HFFc6 (cell line): ENCODE results near the gene MORC1. TPM values are rescaled to one million over a fixed set of nuclear protein-coding genes. Genes with fewer than 3 reads are reported as not detected.

ENCODE experiments used
- DNase-seq: peaks from one replicate; pipeline ENCODE4 v3.0.0-alpha.2; 2018
- H3K27ac Mint-ChIP-seq: 2 replicates; pipeline ENCODE4 v1.8.0; 2020; ENCODE audit warnings: mild to moderate bottlenecking, mixed read lengths
- H3K27me3 Mint-ChIP-seq: 2 replicates; pipeline ENCODE4 v1.8.0; 2021; ENCODE audit warnings: mild to moderate bottlenecking, moderate library complexity, mixed read lengths; ENCODE audit not compliant: insufficient read depth
- H3K36me3 Mint-ChIP-seq: 2 replicates; pipeline ENCODE4 v1.8.0; 2021; ENCODE audit warnings: low read depth, mixed read lengths
- H3K4me1 Mint-ChIP-seq: 2 replicates; pipeline ENCODE4 v1.8.0; 2020; ENCODE audit warnings: low read depth, mixed read lengths
- H3K4me3 Mint-ChIP-seq: 2 replicates; pipeline ENCODE4 v1.8.0; 2020; ENCODE audit warnings: mild to moderate bottlenecking, moderate library complexity, mixed read lengths
- H3K9me3 Mint-ChIP-seq: 2 replicates; pipeline ENCODE4 v1.8.0; 2020; ENCODE audit warnings: mild to moderate bottlenecking, mixed read lengths
- total RNA-seq, 6 experiments: library from RNA; stranded (reverse); fragmentation: NEBNext Ultra II Directional; extraction: Animal tissue kit (Norgen Biotek cat#: 25700); gene quantifications; 2 replicates in 1 of 6; 3 replicates in 5 of 6; pipeline ENCODE4 v1.2.3, GENCODE V29; 2021
- TF ChIP-seq, protein P1 (sequence below): fragments of 200-600 bp; sonication (generic); IDR thresholded peaks from 2 replicates; pipeline ENCODE4 v1.5.0; 2021; ENCODE audit warnings: antibody characterized with exemption, mild to moderate bottlenecking

MORC1 gene
- total RNA-seq, 6 experiments from 2014 or later, result not detected

DNA sequence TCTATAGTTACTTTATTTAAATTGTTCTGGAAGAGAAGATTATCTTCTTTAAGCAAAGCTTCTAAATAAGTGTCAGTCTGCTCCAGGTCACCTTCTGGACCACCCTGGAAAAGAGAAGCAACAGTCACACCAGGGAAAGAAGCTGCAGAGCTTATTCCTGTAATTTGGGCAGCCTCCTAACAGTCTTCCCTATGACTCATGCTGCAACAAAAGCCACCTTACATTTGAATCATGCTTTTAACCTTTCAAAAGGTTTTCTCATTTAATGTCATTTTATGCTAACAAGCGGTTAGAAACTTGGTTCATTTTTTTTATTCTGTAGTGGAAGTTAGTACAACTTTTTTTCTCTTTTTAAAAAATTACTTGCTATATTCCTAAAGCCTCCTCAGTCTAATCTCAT lies 158.9 kb downstream of the MORC1 start:
- Mint-ChIP-seq H3K4me3 (no peak overlapping the region), H3K4me1 (no peaks in the 10 kb centered on the region)

DNA sequence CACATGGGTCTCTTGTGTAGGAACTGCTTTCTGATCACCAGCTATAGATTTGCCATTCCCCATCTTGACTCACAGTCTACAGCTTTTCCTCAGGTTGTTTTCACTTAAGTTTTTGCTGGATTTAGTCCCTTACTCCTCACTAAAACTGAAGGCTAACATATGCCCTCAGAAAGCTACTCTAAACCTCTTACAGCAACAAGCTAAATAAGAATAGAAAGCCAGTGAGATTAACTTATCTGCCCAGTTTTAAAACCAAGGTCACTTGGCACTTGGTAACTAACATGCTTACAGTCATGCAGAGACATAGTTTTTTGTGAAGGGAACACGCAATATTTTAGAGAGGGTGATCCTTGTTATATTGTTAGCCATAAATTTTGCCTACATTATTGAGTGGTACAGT lies 164.2 kb downstream of the MORC1 start, which contains the start of gene GUCA1C:
TSS of gene GUCA1C (minus strand) at position 180 of the 400 bp plus-strand sequence. CDS start at position 63, 117 bp downstream.
- H3K9me3 Mint-ChIP-seq, result no peaks in the 10 kb centered on the region
- no peak within 1 kb of the TSS for H3K4me3 Mint-ChIP-seq
- TF ChIP-seq, protein P1, sequence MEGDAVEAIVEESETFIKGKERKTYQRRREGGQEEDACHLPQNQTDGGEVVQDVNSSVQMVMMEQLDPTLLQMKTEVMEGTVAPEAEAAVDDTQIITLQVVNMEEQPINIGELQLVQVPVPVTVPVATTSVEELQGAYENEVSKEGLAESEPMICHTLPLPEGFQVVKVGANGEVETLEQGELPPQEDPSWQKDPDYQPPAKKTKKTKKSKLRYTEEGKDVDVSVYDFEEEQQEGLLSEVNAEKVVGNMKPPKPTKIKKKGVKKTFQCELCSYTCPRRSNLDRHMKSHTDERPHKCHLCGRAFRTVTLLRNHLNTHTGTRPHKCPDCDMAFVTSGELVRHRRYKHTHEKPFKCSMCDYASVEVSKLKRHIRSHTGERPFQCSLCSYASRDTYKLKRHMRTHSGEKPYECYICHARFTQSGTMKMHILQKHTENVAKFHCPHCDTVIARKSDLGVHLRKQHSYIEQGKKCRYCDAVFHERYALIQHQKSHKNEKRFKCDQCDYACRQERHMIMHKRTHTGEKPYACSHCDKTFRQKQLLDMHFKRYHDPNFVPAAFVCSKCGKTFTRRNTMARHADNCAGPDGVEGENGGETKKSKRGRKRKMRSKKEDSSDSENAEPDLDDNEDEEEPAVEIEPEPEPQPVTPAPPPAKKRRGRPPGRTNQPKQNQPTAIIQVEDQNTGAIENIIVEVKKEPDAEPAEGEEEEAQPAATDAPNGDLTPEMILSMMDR, result no peak
- H3K4me1 Mint-ChIP-seq, result no peaks in the 10 kb centered on the region
- H3K36me3 Mint-ChIP-seq, result no peaks in the 10 kb centered on the region
- no peaks in the 10 kb centered on the region; the same call in 1 of the 2 replicates for H3K27me3 Mint-ChIP-seq
- no peak within 1 kb of the TSS for H3K27ac Mint-ChIP-seq
- DNase-seq, result no peak

More for the DNA sequence above, 158.9 kb downstream of the MORC1 start:
- no peaks in the 10 kb centered on the region for H3K27me3 Mint-ChIP-seq
- no peaks in the 10 kb centered on the region for H3K36me3 Mint-ChIP-seq
- TF ChIP-seq, protein P1, result no peak
- peaks cover 4% of the 10 kb centered on the region; the same call in 1 of the 2 replicates for H3K9me3 Mint-ChIP-seq
- no peak for DNase-seq
- no peak overlapping the region for H3K27ac Mint-ChIP-seq

DNA sequence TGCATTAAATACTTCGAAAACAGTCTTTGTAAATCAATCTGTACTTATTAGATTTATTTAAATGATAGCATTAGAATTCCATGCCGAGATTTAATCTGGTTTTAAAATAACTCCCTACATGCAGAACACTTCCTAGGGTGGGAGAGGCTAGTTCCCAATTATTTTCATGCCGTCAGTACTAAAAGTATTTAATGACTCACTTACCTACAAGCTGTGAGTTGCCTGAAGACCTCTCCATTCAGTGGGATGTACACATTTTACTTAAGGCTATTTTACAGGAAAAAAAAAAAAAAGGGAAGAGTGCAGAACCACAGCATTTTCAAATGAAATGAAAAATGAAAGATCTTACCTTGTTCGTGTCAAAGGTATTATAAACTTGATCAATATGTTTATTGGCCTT lies 164.7 kb downstream of the MORC1 start:
- no peak overlapping the region for H3K4me3 Mint-ChIP-seq
- H3K27ac Mint-ChIP-seq, result no peak overlapping the region
- H3K9me3 Mint-ChIP-seq, result no peaks in the 10 kb centered on the region
- H3K27me3 Mint-ChIP-seq, result no peaks in the 10 kb centered on the region; the same call in 1 of the 2 replicates
- TF ChIP-seq, protein P1, result no peak
- DNase-seq, result no peak
- H3K36me3 Mint-ChIP-seq, result no peaks in the 10 kb centered on the region
- no peaks in the 10 kb centered on the region for H3K4me1 Mint-ChIP-seq

DNA sequence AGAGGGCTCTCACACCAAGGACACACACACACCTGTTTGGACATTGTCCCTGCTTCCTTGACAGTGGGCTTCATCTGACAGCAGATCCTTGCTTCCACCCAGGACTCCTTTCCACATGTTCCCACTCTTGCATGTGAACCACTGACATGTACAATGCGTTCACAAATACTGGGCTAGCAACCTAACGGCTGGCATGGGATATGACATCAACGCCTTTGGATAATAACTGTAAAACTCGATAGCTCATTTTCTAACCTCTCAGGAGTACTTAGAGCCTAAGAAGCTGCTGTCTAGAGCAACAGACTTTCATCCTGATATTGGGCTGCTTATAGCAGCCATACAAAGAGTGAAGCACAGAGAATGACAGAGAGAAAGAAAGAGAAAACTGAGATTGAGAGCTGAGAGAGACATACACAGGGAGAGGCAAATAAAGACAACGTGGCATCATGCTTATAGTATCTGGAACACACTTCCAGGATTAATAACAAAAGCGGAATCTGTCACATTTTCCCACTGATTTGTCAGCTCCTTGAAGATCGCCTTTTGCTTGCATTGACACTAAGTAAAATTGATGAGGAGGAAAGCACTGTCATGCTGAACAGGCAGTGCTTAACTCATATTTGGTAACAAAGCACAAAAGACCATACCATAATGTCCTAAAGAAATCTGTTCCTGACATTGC lies 166.0 kb downstream of the MORC1 start:
- no peak overlapping the region for H3K4me3 Mint-ChIP-seq
- H3K27ac Mint-ChIP-seq, result no peak overlapping the region

DNA sequence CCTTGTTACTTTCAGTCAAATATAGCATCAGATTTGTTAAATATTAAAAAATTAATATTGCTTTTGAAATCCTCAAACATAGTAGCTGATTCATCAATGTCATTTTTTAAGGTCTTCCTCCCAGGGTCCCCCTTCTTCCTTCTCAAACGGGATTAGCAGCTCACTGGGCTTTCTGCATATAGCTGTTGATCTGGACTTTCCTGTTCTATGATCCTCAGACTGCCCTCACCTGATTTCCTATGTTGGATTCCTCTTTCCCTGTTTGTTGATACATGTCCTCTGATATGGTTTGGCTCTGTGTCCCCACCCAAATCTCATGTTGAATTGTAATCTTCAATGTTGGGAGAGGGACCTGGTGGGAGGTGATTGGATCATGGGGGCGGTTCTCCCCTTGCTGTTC lies 170.1 kb downstream of the MORC1 start:
- Mint-ChIP-seq H3K27me3 (no peaks in the 10 kb centered on the region; the same call in 1 of the 2 replicates), H3K27ac (no peak overlapping the region), H3K36me3 (no peaks in the 10 kb centered on the region), H3K4me3 (no peak overlapping the region), H3K9me3 (no peaks in the 10 kb centered on the region), H3K4me1 (peaks cover 8% of the 10 kb centered on the region; the same call in 1 of the 2 replicates)
- no peak for DNase-seq
- TF ChIP-seq, protein P1, result no peak

More for the DNA sequence above, 166.0 kb downstream of the MORC1 start:
- TF ChIP-seq, protein P1, result no peak
- Mint-ChIP-seq H3K9me3 (no peaks in the 10 kb centered on the region), H3K27me3 (no peaks in the 10 kb centered on the region; the same call in 1 of the 2 replicates), H3K4me1 (no peaks in the 10 kb centered on the region), H3K36me3 (no peaks in the 10 kb centered on the region)
- no peak for DNase-seq
